GM12872 (cell line): ENCODE results near the gene ZFAND3.

Experiments used
- TF ChIP-seq, protein P1 (sequence below): IDR thresholded peaks from 3 replicates; pipeline ENCODE4 v1.5.1; 2011; ENCODE audit warnings: low read depth, mild to moderate bottlenecking, low read length, moderate library complexity; ENCODE audit not compliant: insufficient read depth

ZFAND3 gene

DNA sequence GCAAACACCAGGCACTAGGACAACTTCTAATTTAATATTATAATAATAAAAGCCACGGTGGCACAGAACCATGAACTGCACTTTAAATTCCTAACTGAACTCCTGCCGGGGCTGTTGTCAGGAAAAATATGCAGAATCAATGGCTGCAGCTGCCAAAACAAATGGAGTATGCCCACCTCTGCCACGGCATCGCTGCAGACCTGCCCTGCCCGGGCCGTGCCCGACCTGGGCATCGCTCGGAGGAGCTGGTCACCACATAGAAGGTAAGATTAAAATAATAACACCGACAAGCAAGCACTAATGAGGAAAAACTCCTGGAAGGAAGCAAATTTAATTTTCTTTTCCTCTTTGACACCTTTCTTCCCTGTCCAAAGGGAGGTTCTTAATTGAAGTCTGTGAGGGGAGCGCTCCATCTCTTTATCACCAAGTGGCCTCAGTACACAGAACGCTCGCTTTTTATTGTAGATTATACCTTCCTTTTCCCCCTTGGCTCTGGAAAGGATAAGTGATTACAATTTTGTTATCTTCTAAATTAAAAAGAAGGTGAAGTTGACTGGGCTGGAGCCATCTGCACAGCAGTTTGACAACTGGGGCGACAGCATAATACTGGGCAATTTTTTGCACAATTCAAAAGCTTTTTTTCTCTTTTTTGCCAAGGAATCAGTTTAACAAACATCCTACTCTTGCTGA, 351.3 kb downstream of the ZFAND3 start:
- TF ChIP-seq, protein P1, sequence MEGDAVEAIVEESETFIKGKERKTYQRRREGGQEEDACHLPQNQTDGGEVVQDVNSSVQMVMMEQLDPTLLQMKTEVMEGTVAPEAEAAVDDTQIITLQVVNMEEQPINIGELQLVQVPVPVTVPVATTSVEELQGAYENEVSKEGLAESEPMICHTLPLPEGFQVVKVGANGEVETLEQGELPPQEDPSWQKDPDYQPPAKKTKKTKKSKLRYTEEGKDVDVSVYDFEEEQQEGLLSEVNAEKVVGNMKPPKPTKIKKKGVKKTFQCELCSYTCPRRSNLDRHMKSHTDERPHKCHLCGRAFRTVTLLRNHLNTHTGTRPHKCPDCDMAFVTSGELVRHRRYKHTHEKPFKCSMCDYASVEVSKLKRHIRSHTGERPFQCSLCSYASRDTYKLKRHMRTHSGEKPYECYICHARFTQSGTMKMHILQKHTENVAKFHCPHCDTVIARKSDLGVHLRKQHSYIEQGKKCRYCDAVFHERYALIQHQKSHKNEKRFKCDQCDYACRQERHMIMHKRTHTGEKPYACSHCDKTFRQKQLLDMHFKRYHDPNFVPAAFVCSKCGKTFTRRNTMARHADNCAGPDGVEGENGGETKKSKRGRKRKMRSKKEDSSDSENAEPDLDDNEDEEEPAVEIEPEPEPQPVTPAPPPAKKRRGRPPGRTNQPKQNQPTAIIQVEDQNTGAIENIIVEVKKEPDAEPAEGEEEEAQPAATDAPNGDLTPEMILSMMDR = no peak

DNA sequence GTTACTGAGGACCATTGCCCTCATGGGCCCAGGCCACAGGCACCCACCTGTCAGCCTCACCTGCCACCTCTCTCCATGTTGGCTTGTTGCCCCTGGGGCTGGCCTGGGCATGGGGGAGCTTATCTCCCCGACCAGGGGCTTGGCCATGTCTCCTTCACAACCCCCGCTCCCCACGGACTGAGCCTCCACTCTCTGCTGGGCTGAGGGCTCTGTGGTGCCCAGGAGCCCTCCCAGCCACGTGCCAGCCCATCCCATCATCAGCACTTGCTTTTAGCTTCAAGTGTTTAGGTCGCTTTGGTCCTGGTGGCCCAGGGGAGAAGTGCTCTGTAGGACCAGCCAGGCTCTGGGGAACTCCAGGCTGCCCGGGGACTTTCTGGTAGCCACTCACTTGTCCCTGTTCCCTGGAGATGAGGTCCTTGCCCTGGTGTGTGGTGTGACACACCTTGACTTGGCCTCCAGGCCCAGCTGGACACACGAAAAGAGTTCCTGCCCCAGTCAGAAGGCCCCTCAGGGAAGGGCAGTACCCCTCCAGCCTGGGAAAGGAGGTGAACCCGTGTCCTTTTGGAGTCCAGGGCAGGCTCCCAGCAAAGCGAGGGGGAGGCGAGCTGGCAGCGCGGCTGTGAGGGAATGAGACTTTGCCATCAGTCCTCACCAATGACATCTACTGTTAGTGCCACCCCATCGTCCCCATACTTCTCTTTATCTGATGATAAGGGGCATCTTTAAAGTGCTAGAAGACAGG, 352.6 kb downstream of the ZFAND3 start:
- TF ChIP-seq, protein P1 = no peak

DNA sequence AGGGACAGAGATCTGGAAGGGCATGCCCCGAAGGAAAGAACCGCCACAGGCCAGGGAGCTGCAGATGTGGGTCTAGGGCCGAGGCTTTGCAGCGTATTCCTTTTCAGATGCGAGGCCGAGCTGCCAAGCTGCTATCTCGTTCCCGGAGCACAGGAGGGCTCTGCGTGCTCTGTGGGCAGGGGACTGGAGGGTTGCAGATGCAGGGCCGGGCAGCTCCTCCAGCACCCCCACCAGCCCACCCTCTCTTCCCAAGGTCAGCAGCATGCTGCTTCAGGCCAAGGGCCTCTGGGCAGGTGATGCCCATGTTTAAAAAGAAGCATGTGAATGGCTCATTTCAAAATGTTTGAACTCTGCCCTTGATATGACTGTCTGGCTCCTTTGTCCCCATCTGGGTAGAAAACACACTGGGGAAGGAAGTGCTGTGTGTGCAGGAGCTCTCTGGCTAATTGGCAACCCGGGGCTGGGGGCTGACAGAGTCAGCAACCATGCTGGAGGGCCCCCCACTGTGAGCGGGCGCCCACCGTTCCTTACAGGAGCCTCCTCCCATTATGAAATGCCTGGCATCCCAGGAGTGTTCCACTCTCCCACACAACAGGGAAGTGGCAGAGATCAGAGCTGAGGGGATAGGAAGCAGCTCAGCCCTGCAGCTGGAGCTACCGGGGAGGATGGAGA, 353.3 kb downstream of the ZFAND3 start:
- TF ChIP-seq, protein P1 = no peak

DNA sequence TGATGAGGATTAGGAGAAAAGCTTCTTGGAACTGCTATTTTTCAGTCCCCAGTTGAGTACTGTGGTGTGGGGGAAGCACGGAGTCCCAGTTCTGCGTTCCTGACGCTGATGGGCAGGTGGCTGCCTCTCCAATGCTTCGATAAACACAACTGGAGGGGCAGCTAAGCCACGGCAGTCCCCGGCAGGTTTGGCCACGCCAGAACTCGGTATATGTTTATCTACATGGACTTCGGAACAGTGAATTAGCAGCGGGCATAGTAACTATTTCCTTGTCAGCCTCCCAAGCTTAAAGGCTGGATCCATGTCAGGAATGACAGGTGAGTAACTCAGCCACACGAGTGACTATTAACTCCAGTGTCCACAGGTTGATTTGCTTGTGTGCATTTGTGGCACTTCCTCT, 354.4 kb downstream of the ZFAND3 start:
- TF ChIP-seq, protein P1 = no peak

DNA sequence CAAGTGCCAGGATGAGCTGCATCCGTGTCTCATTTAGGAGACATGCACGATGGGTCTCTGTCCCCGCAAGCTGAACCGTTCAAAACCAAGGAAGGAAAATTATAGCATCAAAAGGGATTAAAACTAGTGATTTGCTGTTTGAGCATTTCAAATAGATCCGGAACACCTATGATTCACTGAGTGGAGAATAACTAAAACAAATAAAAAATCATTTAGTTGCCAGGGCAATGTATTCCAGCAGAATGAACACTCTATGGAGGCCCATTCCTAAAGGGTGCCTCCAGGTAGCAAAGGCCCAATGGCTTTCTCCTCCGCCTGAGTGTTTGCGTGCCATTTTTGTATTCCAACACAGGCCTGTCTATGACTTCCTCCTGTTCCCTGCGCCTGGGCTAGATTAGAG, 354.8 kb downstream of the ZFAND3 start:
- TF ChIP-seq, protein P1 = no peak

DNA sequence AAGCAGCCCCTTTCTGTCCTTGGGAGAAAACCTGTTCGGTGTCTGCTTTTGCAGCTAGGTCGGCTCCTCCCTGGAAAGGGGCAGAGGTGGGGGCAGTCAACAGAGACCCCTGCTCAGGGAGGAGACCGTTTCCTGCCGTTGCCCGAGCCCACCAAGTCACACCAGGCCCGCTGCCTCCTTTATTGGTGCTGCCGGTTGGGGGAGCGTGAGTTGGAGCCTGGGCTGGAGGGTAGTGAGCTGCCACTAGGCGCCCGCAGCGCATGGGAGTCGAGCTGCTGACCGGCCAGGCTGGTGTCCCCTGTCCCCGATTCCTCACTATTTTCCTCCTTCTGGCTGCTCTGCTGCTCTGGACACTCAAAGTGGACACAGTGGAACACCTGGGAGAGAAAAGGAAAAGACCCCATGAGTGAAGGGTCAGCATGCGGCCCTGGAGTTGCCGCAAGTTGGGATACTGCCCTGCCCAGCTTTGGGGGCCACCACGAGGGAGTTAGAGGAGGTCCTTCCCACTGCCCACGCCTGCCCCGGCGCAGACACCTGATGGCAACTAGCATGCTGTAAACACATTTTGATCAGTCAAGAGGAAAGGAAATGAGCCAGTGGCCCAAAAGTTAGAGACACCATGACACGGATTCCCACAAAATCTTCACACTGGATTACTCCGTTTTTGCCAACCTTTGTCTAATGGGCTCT, 355.4 kb downstream of the ZFAND3 start:
- TF ChIP-seq, protein P1 = no peak

DNA sequence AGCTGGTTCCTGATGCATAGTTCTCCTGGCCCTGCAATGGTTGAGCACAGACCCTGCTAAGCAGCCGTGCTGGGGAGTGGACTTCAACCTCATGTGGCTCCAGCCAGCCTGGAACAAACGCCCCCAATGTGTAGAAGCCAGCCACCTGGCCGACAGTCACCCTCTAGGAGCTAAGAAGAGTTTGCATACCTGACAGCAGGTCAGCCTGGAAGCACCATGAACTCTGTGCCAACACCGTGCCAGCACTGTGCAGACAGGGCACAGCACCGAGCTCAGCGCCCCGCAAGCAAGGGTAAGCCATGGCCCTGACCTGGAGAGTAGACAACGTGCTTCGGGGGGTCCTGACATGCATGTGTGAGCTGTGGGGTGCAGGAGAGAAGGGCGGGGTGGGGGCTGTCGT, 356.3 kb downstream of the ZFAND3 start:
- TF ChIP-seq, protein P1 = no peak
